Measurements from ENCODE around the gene ENPEP.

GRCh38 chr4:110484767-110485166 is 8.8 kb downstream of the ENPEP start:
- TF ChIP-seq CTCF (IDR thresholded peaks at IDR 0.05) (no peak), POLR2A (IDR thresholded peaks at IDR 0.05) (no peak), POLR2AphosphoS5 (IDR thresholded peaks at IDR 0.05) (no peak), EP300 (IDR thresholded peaks at IDR 0.05) (no peak)

Measured in stomach (tissue), 4 donors.